ENCODE results near the gene FKBP10.
"Not testable (repeated sequence)": the region's sequence is repeated elsewhere in the genome, so short reads cannot be mapped to it uniquely, and the experiment has no call there.

Gene FKBP10

DNA sequence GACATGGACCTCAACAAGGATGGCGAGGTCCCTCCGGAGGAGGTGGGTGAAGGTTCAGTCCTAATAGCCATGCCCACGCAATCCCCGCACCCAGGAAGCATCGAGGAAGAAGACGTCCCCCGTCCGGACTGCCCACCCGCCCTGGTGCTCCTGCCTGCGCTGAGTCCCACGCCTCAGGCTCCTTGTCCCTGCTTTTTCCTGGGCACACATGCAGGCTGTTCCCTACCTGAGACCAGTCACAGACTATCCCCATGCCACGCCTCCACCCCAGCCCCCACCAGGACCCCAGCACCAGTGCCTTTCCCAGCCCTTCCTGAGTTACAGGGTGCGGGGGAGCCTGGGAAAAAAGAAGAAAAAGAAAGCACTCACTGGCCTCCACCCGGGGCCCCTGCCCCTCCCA, 9.0 kb downstream of the FKBP10 start:
- no peak overlapping the region for H3K4me3 ChIP-seq (replicated peaks in 1 of 2; ENCODE audit: low read depth in 2 of 2, low read length in 2 of 2)
- no peak for DNase-seq (ENCODE audit: low read depth in 2 of 2)
- TF ChIP-seq, protein P1, sequence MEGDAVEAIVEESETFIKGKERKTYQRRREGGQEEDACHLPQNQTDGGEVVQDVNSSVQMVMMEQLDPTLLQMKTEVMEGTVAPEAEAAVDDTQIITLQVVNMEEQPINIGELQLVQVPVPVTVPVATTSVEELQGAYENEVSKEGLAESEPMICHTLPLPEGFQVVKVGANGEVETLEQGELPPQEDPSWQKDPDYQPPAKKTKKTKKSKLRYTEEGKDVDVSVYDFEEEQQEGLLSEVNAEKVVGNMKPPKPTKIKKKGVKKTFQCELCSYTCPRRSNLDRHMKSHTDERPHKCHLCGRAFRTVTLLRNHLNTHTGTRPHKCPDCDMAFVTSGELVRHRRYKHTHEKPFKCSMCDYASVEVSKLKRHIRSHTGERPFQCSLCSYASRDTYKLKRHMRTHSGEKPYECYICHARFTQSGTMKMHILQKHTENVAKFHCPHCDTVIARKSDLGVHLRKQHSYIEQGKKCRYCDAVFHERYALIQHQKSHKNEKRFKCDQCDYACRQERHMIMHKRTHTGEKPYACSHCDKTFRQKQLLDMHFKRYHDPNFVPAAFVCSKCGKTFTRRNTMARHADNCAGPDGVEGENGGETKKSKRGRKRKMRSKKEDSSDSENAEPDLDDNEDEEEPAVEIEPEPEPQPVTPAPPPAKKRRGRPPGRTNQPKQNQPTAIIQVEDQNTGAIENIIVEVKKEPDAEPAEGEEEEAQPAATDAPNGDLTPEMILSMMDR (IDR thresholded peaks at IDR 0.05; ENCODE audit: low read depth, low read length): no peak

DNA sequence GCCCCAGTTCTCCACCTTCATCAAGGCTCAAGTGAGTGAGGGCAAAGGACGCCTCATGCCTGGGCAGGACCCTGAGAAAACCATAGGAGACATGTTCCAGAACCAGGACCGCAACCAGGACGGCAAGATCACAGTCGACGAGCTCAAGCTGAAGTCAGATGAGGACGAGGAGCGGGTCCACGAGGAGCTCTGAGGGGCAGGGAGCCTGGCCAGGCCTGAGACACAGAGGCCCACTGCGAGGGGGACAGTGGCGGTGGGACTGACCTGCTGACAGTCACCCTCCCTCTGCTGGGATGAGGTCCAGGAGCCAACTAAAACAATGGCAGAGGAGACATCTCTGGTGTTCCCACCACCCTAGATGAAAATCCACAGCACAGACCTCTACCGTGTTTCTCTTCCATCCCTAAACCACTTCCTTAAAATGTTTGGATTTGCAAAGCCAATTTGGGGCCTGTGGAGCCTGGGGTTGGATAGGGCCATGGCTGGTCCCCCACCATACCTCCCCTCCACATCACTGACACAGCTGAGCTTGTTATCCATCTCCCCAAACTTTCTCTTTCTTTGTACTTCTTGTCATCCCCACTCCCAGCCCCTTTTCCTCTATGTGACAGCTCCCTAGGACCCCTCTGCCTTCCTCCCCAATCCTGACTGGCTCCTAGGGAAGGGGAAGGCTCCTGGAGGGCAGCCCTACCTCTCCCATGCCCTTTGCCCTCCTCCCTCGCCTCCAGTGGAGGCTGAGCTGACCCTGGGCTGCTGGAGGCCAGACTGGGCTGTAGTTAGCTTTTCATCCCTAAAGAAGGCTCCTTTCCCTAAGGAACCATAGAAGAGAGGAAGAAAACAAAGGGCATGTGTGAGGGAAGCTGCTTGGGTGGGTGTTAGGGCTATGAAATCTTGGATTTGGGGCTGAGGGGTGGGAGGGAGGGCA, 9.7 kb downstream of the FKBP10 start:
- TF ChIP-seq, protein P1 (IDR thresholded peaks at IDR 0.05; ENCODE audit: low read depth, low read length): no peak
- no peak overlapping the region for H3K4me3 ChIP-seq (replicated peaks in 1 of 2; ENCODE audit: low read depth in 2 of 2, low read length in 2 of 2)
- no peak for DNase-seq (ENCODE audit: low read depth in 2 of 2)

DNA sequence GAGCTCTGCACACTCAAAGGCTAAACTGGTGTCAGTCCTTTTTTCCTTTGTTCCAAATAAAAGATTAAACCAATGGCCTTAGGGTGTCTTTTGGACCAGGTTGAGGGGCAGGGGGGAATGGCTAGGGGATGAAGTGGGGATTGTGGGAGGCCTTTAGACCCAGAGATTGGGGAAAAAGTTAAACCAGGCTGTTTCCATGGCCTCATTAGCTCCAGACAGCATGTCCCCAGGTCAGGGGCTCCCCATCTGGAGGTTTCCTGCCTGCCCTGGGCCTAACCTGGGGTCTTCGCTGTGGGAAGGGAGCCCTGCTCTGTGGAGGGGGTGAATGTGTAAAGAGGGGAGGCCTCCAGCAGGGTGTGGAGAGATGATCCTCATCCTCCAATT, 10.3 kb downstream of the FKBP10 start:
- H3K4me3 ChIP-seq (replicated peaks in 1 of 2; ENCODE audit: low read depth in 2 of 2, low read length in 2 of 2): no peak overlapping the region
- no peak for DNase-seq (ENCODE audit: low read depth in 2 of 2)
- TF ChIP-seq, protein P1 (IDR thresholded peaks at IDR 0.05; ENCODE audit: low read depth, low read length): no peak

DNA sequence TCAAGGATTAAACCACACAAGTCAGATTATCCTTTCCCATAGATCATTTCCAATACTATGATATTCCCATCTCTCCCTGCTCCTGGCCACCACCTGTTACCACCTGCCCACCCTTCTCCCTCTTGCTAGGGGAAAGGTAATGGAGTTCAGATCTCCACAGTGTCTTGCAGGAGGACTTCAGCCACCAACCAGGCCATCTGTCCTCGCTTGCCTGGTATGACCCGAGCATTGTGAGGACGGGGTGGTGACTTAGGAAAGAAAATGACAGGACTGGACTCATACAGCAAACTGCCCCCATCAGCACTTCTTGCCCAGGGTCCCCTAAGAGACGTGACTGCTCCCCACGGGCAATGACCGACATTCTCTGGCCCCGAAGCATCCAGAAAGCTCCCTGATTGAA, 10.8 kb downstream of the FKBP10 start:
- no peak for DNase-seq (ENCODE audit: low read depth in 2 of 2)
- TF ChIP-seq, protein P1 (IDR thresholded peaks at IDR 0.05; ENCODE audit: low read depth, low read length): no peak
- no peak overlapping the region for H3K4me3 ChIP-seq (replicated peaks in 1 of 2; ENCODE audit: low read depth in 2 of 2, low read length in 2 of 2)

DNA sequence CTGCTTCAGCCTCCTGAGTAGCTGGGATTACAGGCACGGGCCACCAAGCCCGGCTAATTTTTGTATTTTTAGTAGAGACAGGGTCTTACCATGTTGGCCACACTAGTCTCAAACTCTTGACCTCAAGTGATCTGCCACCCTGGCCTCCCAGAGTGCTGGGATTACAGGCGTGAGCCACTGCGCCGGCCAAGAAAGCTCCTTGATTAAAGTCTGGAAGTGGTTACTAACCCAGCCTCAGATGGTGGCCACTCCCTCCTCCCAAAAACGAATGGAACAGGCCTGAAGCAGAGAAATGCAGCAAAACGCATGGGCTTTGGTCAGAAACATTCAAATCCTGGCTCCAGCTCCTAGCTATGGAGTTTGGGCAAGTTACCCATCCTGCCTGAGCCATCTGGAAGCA, 11.3 kb downstream of the FKBP10 start:
- no peak for DNase-seq (ENCODE audit: low read depth in 2 of 2)
- TF ChIP-seq, protein P1 (IDR thresholded peaks at IDR 0.05; ENCODE audit: low read depth, low read length): no peak
- H3K4me3 ChIP-seq (replicated peaks in 1 of 2; ENCODE audit: low read depth in 2 of 2, low read length in 2 of 2): no peak overlapping the region

DNA sequence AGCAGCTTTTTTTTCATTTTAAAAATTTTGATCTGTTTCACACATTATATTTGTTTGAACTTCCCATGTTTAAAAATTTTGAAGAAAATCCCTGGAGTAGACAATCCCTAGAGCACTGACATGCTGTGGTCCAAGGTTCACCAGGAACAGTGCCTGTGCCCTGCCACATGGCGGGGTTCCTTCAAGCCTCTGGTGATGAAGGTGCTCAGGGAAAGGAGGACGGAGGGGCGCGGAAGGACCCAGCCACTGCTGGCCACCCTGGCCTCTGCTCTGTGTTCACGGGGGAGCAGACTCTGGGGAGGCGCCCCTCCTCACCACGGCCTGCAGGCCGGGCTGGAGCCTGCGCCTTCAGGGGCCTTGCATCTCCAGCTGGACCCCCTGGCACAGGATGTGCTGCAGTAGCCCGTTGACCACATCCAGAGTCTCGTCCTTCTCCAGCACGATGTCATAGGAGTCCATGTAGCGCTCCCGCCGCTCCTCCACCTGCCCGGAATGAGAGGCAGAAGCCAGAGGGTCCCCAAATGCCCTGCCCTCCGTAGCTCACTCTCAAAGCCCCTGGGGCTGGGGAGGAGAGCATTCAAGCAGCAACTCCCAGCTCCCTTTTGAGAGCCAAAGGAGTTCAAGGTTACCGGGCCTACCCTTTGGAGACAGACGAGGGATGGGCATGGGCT, 12.5 kb downstream of the FKBP10 start:
- no peak for DNase-seq (ENCODE audit: low read depth in 2 of 2)
- TF ChIP-seq, protein P1 (IDR thresholded peaks at IDR 0.05; ENCODE audit: low read depth, low read length): no peak
- no peak overlapping the region for H3K4me3 ChIP-seq (replicated peaks in 1 of 2; ENCODE audit: low read depth in 2 of 2, low read length in 2 of 2)

DNA sequence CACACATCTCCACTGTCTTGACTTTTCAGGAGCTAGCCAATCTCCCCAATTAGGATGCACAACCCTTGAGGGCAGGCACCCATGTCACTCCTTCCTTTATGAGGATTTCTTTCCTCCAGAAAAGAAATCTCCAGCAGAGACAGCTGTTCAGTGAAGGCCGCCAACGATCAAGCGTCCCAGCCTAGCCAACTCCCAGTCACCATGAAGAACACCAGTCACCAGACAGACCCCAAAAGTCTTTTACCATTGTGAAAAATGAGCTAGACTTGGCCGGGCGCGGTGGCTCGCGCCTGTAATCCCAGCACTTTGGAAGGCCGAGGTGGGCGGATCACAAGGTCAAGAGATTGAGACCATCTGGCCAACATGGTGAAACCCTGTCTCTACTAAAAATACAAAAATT, 17.2 kb downstream of the FKBP10 start:
- not testable (repeated sequence) for H3K4me3 ChIP-seq (replicated peaks in 1 of 2; ENCODE audit: low read depth in 2 of 2, low read length in 2 of 2)

More for the DNA sequence above, 17.2 kb downstream of the FKBP10 start:
- DNase-seq (ENCODE audit: low read depth in 2 of 2): not testable (repeated sequence)
